Measurements from ENCODE around the gene TP53. TPM values are rescaled to one million over a fixed set of nuclear protein-coding genes. Genes with fewer than 3 reads are reported as not detected.
"Not testable (repeated sequence)": the region's sequence is repeated elsewhere in the genome, so short reads cannot be mapped to it uniquely, and the experiment has no call there.

TP53 gene
- total and polyA plus RNA-seq, 12 donors, result 7.9 to 29.1 (median 12.6) TPM

DNA sequence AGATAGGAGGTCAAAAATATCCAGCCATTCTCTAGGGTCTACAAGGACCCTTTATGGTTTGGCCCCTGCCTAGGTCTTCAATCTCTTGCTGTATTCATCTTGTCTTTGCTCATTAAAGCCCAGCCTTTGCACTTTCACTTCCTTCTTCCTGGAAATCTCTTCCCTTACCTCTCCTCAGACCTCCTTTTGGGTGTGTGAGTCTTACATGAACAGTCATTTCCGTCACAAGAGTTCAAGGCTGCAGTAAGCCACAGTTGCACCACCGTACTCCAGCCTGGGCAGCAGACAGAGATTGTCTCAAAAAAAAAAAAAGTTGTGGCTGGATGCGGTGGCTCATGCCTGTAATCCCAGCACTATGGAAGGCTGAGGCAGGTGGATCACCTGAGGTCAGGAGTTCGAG, 42.5 kb downstream of the TP53 start:
- WGBS, 2 donors, result 78 to 90% methylated on average over 4 of the region's 4 CpGs

DNA sequence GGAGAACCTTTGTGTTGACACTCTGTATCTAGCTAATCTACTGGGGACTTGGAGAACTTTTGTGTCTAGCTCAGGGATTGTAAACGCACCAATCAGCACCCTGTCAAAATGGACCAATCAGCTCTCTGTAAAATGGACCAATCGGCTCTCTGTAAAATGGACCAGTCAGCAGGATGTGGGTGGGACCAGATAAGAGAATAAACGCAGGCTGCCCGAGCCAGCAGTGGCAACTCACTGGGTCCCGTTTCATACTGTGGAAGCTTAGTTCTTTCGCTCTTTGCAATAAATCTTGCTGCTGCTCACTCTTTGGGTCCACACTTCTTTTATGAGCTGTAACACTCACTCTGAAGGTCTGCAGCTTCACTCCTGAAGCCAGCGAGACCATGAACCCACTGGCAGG, 45.7 kb downstream of the TP53 start:
- intact Hi-C loops (cut with DNase I), result not testable (repeated sequence)
- WGBS, 2 donors, result 61 to 62% methylated on average over 7 of the region's 7 CpGs

More for the DNA sequence above, 42.5 kb downstream of the TP53 start:
- Histone ChIP-seq H3K9me3 (no peaks in the 10 kb centered on the region), H3K27ac (no peak overlapping the region), H3K4me1 (peaks cover 0 to 4% (median 0%) of the 10 kb centered on the region in 9 donors), H3K36me3 (no peaks in the 10 kb centered on the region), H3K4me3 (no peak overlapping the region), H3K27me3 (peaks cover 0 to 22% (median 12%) of the 10 kb centered on the region in 7 donors)
- ATAC-seq, result no peak
- TF ChIP-seq, protein P1, sequence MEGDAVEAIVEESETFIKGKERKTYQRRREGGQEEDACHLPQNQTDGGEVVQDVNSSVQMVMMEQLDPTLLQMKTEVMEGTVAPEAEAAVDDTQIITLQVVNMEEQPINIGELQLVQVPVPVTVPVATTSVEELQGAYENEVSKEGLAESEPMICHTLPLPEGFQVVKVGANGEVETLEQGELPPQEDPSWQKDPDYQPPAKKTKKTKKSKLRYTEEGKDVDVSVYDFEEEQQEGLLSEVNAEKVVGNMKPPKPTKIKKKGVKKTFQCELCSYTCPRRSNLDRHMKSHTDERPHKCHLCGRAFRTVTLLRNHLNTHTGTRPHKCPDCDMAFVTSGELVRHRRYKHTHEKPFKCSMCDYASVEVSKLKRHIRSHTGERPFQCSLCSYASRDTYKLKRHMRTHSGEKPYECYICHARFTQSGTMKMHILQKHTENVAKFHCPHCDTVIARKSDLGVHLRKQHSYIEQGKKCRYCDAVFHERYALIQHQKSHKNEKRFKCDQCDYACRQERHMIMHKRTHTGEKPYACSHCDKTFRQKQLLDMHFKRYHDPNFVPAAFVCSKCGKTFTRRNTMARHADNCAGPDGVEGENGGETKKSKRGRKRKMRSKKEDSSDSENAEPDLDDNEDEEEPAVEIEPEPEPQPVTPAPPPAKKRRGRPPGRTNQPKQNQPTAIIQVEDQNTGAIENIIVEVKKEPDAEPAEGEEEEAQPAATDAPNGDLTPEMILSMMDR (IDR thresholded peaks at IDR 0.05), result no peak
- no peak for DNase-seq
- intact Hi-C loops (cut with DNase I), result no loop called here

DNA sequence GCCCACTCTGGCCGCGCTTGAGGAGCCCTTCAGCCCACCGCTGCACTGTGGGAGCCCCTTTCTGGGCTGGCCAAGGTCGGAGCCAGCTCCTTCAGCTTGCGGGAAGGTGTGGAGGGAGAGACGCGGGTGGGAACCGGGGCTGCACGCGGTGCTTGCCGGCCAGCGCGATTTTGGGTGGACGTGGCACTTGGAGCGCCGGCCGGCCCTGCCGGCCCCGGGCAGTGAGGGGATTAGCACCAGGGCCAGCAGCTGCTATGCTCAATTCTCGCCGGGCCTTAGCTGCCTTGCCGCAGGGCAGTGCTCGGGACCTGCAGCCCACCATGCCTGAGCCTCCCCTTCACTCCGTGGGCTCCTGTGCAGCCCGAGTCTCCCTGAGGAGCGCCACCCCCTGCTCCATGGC, 46.5 kb downstream of the TP53 start:
- TF ChIP-seq, protein P1 (IDR thresholded peaks at IDR 0.05), result no peak
- Histone ChIP-seq H3K27me3 (peaks cover 0 to 10% (median 0%) of the 10 kb centered on the region in 7 donors), H3K4me1 (peaks cover 0 to 4% (median 0%) of the 10 kb centered on the region in 9 donors), H3K4me3 (no peak overlapping the region), H3K9me3 (no peaks in the 10 kb centered on the region), H3K27ac (no peak overlapping the region), H3K36me3 (no peaks in the 10 kb centered on the region)
- intact Hi-C loops (cut with DNase I), result no loop called here
- DNase-seq (no peak), ATAC-seq (no peak)
- WGBS, 2 donors, result 94 to 97% methylated on average over 26 of the region's 26 CpGs

More for the DNA sequence above, 45.7 kb downstream of the TP53 start:
- not testable (repeated sequence) for H3K36me3 ChIP-seq, H3K4me3 ChIP-seq, H3K27ac ChIP-seq, ATAC-seq, H3K4me1 ChIP-seq, H3K9me3 ChIP-seq, DNase-seq
- H3K27me3 ChIP-seq, result peaks cover 0 to 13% (median 0%) of the 10 kb centered on the region in 7 donors

DNA sequence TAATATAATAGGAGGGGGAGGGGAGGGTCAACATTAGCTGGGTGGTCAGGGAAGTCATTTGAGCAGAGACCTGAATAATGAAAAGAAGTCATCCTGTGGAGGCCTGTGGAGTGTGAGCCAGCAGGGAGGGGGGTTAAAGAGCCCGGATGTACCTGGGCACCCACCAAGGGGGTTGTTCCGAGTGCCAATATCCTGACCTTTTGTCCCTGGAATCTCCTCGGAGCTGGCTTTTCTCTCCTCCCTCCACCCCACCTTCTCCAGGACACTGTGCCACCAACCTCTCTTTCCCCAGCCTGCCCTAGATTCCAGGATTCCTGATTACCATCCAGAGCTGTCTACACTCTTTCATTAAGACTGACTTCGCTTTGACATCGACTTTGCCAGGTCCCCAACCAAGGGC, 51.1 kb downstream of the TP53 start:
- TF ChIP-seq, protein P1 (IDR thresholded peaks at IDR 0.05), result no peak
- H3K9me3 ChIP-seq, result no peaks in the 10 kb centered on the region
- H3K4me3 ChIP-seq, result no peak overlapping the region
- 53 to 63% methylated on average over 5 of the region's 5 CpGs for WGBS, 2 donors
- H3K36me3 ChIP-seq, result no peaks in the 10 kb centered on the region
- H3K27me3 ChIP-seq, result no peaks in the 10 kb centered on the region
- peaks cover 0 to 16% (median 0%) of the 10 kb centered on the region in 9 donors for H3K4me1 ChIP-seq
- intact Hi-C loops (cut with DNase I), result loop anchor here in 1 of 10 donors (10.0 kb wide), 1 partner anchor 59 kb away; no protein-coding TSS in a partner anchor
- DNase-seq, result no peak
- H3K27ac ChIP-seq, result no peak overlapping the region
- no peak for ATAC-seq

DNA sequence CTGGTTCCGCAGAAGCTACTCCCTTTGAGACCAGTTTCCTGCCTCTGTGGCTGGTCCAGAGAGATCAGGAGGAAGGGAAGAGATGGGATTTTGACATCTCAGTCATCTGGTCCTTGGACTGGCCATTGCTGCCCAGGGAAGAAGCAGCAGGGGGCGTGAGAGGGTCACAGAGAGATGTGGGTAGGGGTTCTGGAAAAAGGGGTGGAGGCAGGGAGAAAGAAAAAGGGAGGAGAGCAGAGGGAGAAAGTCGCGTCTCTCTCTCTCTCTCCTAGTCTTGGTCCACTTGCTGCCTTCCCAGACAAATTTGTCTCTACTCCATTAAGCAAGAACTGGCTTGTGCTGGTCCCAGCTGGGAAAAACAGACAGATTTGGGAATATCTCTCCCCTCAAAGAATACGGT, 52.9 kb downstream of the TP53 start:
- intact Hi-C loops (cut with DNase I), result loop anchor here in 7 of 10 donors (1.0 to 10.0 kb wide), 3 partner anchors 53 to 60 kb away; partner anchors contain the start of genes WRAP53 (in 6 of the 7) and TP53 (in 5 of the 7)
- Histone ChIP-seq H3K4me3 (no peak overlapping the region), H3K27me3 (no peaks in the 10 kb centered on the region), H3K4me1 (peaks cover 0 to 18% (median 0%) of the 10 kb centered on the region in 9 donors), H3K36me3 (no peaks in the 10 kb centered on the region), H3K9me3 (no peaks in the 10 kb centered on the region), H3K27ac (no peak overlapping the region)
- peak in 6 of 8 donors; percentile 47 to 78 (median 53) for ATAC-seq
- DNase-seq, result peak; percentile 62 to 66
- TF ChIP-seq, protein P1 (IDR thresholded peaks at IDR 0.05), result peak in 8 of 9 donors; percentile 16 to 67 (median 55)
- 17 to 22% methylated on average over 5 of the region's 5 CpGs for WGBS, 2 donors
